HS-27A (cell line): Measurements from ENCODE around the gene CDH20.

Source experiments
- DNase-seq: peaks from one replicate; pipeline ENCODE4 v3.0.0-alpha.2; 2012; ENCODE audit warnings: low read depth, missing footprints

Gene CDH20

DNA sequence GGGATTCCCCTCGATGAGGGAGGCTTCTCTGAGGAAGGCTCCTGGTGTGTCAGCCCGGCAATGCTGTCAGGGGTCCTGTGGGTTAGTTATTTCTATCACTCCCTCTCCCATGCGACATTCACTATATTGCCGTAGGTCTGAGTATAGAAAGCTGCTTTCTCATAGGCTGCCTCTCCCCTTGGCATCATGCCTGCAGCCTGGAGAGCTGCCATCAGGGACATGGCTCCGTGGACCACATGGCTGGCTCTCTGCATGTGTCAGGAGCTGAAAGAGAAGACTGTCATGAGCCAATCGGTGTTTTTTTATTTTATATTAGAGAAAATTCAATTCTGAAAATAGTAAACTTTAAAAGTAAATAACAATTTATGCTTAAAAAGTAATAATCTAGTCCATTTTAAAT, 198.0 kb downstream of the CDH20 start:
- no peak for DNase-seq

DNA sequence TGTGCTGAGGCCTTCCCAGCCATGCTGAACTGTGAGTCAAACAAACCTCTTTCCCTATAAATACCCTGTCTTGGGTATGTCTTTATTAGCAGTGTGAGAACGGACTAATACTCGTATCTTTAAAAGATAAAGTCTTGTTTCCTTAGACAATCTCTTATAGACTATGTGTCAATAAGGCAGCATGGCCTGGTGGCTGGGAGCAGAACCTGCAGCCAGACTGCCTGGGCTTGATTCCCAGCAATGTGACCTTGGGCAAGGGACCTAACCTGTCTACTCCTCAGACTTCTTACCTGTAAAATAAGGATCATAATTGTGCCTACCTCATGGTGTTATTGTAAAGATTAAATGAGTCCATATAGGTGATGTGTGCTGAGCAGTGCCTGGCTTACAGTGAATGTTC, 198.7 kb downstream of the CDH20 start:
- DNase-seq = no peak

GRCh38 chr18:61535401-61535800, 202.2 kb downstream of the CDH20 start:
- no peak for DNase-seq

GRCh38 chr18:61541673-61542072, 208.4 kb downstream of the CDH20 start:
- DNase-seq = no peak

- no peak for DNase-seq
Observed at GRCh38 chr18:61542596-61542995, 209.4 kb downstream of the CDH20 start.

DNA sequence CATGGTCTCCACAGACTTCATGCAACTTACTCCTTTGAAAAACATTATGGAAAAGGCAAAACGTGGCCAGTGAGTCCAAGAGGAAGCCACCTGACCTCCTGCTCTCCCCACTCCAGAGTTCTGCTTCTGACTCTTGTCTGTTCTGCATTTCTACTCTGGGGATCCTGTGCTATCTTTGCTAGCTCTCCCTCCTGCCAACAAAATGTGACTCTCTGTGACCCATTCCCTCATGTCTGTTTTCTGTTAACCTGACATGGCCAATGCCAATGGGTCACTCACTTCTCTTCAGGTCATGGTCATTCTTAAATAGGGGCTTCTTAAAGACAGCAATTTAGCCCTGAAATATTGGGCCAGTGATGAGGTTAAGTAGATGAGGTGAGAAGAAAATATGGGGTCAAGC, 210.3 kb downstream of the CDH20 start:
- DNase-seq = no peak

DNA sequence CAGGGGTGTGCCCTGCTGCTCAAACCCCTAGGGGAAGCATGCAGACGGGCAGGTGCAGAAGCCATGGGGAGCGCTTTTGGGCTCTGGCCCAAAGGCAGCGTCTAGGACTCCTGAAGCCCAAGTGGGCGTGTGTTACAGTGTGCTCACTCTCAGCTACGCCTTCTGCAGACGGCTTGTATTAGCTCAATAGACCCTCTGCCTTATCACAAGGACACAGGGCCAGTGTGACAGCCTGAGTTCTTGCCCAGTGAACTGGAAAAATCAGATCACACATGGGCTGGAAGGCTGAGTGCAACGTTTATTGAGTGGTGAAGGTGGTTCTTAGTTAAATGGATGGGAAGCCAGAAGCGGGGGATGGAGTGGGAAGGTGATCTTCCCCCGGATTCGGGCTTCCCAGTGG, 210.9 kb downstream of the CDH20 start:
- DNase-seq = no peak

DNA sequence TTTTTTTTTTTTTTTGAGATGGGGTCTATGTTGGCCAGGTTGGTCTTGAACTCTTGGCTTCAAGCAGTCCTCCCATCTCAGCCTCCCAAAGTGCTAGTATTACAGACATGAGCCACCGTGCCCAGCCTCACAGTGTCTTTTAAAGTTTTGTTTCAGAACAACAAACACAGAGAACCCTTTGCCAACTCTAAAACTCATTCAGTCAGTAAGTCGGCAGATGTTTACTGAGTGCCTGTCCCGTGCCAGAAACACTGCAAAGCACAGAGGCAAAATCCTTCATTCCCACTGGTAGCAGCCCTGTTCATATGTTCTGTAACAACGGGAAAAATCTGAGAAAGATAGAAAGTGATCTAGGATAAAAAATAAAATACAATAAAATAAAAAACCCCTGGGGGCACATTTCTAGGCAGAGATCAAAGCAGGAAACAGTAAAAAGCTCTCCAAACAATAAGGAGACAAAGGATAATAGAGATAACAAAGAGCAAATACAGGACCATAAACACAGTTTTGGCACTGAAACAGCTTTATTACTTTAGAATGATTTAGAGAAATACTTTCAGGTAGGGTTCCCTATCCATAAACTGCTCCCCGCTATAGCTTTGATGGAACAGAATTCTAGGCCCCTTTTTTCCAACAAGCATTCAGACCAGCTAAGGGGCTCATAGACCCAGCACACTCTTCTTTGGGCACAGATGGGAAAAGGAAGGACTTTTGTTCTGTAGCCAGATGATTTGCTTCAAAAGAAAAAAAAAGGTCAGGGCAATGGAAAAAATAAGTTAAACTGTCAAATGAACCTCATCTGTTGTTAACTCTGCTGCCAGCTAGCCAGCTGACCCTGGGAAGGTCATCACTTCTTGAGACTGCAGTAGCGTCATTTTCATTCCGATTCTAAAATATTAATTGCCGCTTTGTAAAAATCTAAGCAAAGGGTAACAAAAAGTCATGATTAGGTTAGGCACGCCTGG, 212.3 kb downstream of the CDH20 start:
- no peak for DNase-seq

GRCh38 chr18:61546590-61546989, 213.4 kb downstream of the CDH20 start:
- peak; percentile 56 for DNase-seq

DNA sequence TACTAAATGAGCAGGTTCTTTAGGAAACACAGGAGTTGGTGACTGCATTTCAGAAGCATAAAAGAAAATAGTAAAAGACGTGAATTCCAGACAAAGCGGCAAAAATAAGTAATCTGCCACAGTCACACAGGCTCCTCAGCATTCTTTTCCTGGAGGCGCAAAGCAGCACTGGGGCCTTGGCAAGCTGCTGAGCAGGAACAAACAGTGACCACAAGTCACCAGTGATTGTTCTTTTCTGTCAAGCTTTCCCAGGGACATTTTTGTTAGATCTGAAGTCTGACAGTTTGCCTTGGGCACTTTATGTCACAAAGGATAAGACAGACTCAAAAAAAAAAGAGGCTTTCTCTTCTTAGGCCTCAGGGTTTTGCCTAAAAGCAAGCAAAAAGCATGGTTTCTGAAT, 216.2 kb downstream of the CDH20 start:
- DNase-seq = no peak

- DNase-seq = no peak
Observed at GRCh38 chr18:61549889-61550288, 216.7 kb downstream of the CDH20 start.

- DNase-seq = peak; percentile 53
Observed at GRCh38 chr18:61551586-61551985, 218.4 kb downstream of the CDH20 start.

DNA sequence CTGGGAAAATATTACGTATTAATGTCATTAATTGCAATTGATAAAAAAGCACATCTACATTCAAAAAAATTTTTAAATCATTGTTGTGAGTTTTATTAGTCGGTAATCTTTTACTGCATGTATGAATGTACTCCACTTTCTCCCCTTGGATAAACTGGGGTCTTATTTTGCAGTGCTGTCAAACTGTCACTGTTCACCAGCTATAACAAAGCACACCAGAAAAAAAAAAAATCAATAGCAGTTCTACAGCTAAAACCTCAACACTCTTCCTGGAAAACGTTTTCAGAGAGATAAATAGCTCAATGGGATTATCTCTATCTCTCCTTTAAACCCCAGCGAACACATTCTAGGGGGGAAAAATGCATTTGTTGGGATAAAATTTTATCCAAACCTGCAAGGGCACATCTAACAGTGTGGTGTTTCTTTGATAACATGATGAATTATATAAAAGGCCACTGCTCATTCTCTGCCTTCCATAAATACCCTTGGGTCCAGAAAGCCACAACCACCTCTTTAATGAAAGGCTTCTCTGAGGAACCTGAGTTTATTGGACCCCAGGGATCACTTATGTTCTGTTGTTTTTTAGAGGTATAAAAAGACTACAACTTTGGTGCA, 219.9 kb downstream of the CDH20 start:
- no peak for DNase-seq

- no peak for DNase-seq
Observed at GRCh38 chr18:61554117-61554776, 221.0 kb downstream of the CDH20 start.

DNA sequence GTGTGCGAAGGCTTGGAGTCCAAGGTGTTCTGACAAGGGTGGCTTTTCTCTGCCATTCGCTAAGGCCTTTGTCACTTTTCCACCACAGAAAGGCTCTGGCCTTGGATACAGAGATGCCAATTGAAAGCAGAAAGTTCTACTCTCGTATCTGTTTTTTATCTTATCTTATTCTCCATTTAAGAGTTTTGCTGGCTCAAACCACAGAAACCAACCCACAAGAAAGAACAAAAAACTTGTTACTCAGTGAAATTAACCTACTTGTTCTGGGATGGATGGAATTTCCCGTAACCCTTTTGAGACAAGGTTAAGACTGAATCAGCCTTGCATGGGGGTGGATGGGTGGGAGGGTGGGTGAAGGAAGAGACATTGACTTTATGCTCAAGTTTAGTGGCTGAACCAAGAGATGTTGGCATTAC, 221.7 kb downstream of the CDH20 start:
- no peak for DNase-seq

DNA sequence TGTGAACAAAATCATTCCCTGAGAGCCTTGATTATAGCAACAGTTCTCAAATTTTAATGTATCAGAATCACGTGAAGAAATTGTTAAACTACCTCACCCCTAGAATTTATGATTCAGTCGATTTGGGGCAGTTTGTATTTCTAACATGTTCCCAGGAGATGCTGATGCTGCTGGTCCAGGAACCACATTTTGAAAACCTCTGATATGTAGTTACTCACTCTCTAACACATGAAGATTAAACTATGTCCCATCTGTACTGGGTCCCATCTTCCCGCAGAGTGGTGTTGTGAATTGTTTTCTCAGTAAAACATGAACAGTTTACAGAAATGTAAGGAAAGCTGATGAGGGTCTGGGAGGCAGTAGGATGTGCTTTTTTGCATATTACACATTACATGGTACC, 223.1 kb downstream of the CDH20 start:
- no peak for DNase-seq

DNA sequence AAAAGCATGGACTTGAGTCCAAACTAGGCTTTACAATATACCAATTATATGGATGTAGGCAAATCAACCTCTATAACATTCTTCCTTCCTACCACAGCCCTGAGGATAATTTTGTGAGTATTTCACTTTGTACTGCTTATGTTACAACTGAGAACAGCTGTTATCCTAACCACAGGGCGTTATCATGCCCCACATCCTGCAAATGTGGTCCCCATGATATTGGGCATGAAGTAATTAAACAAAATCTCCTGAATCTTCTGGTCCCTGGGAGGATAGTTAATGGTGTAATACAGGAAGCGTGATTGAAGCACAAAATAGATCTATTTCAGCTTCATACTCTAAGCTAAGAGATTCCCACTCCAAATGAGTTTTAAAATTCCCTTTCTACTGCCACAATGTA, 223.6 kb downstream of the CDH20 start:
- DNase-seq = no peak

DNA sequence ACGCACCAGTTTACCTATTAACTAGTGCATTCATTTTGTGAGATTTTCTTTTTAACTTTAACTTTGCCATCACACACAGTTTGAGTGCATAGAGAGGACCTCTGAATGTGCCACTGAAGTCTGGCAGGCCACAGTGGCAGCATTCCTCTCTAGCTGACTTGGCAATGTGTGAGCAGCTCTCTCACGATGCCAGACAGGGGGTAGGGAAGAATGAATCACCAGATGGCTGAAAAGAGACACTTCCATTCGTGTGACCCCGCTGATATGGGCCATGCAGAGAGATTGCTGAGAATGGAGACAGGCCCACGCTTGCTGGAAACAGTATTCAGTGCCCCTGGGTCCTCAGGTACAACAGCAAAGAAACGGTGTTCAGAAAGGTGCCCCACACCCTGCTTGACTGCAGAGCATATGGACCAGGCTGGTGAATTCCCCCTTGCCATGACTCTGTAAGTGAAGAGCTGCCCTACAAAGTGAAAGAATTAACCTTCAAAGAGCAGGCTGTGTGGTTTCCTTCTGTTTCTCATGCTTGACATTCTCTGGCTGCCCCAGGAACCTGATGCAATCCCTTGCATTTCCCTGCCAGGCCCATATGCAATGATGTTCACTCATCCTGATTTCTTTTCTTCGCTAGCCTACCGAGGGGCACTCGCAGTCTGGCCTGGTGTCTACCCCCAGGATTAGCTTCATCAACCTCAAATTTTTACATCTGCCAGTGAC, 236.1 kb downstream of the CDH20 start:
- peak; percentile 89 for DNase-seq

DNA sequence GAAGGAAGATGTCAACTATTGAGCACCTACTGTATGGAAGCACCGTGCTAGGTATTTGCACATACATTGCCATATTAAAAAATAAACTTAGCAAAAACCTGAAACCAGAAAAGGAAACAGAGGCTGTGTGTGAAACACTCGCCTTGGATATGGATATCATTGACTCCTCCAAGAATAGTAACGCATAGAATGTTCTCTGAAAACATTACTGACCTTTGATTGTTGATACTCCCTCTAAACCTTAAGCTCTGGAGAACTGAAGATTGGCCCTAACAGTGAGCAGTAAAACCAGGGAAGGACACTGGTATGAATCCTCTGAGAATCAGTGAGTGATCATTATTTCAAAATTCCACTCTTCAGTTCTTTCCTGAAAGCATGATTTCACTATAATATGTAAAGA, 236.8 kb downstream of the CDH20 start:
- DNase-seq = no peak

DNA sequence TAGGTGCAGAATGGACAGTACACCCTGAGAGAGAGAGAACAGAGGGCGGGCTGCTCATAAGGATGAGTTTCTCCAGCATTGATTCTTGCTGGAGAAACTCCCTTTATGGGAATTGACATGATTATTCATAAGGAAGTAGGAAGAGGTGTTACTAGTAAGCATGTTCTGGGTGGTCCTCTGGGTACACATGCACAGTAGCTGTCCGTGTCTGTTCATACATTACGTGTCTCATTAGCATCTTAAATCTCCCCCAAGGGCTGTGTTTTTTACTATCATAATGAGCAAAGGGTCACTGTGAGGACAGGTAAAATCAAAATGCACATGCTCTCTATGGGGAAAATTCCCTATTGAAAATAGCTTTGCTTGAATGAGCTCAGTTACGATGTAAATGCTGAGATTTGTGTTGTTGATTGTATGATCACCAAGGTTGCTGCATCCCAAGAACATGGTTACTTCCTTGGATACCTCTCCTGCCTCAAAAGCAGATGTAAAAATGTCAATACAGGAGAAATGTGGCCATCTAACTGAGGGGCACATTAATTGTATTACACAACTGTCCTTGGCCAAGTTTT, 238.9 kb downstream of the CDH20 start:
- DNase-seq = no peak

DNA sequence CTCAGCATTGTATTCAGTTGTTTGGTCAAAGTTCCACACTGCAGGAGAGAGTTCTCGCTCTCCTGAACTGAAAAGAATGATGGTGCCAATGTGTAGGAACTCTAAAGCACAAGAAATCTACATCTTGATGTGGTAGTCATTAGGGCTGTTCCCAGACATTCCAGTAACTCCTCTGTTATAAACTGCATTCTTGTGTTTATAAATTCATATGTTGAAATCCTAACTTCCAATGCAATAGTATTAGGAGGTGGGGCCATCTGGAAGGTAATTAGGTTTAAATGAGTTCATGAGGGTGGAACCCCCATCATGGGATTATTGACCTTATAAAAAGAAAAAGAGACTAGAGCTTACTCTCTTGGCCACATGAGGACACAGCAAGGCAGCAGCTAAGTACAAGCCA, 239.6 kb downstream of the CDH20 start:
- DNase-seq = no peak

- no peak for DNase-seq
Observed at GRCh38 chr18:61574665-61575064, 241.4 kb downstream of the CDH20 start.
